Measurements from ENCODE around the gene SCAI. TPM values are rescaled to one million over a fixed set of nuclear protein-coding genes. Genes with fewer than 3 reads are reported as not detected.

SCAI gene
- polyA plus RNA-seq, 4 donors: 6.7 to 15.7 (median 12.9) TPM

GRCh38 chr9:124897570-124898460 is 245.5 kb downstream of the SCAI start:
- no peak for DNase-seq (ENCODE audit: low read depth in 4 of 4, low spot score in 2 of 4)

GRCh38 chr9:124894741-124895170 is 248.6 kb downstream of the SCAI start:
- DNase-seq (ENCODE audit: low read depth in 4 of 4, low spot score in 2 of 4): no peak

- no peak for DNase-seq (ENCODE audit: low read depth in 4 of 4, low spot score in 2 of 4)
These were observed 249.1 kb downstream of the SCAI start for GRCh38 chr9:124894035-124894740.

Other genes starting within 250 kb of the SCAI start
- 10 to 100 TPM; 14.3 to 17.8 (median 16.5) TPM for gene GOLGA1, start 202.4 kb downstream of the SCAI start, polyA plus RNA-seq (ENCODE audit: insufficient read length in 4 of 4)
- gene PPP6C, start 46.3 kb upstream of the SCAI start, polyA plus RNA-seq (ENCODE audit: insufficient read length in 4 of 4): 10 to 100 TPM; 45.3 to 64.6 (median 53.3) TPM
- 10 to 100 TPM; 20.5 to 23.0 (median 21.8) TPM for gene RABEPK, start 57.0 kb upstream of the SCAI start, polyA plus RNA-seq (ENCODE audit: insufficient read length in 4 of 4)
- gene HSPA5, start 97.8 kb upstream of the SCAI start, polyA plus RNA-seq (ENCODE audit: insufficient read length in 4 of 4): 100 to 1,000 TPM; 352 to 413 (median 375) TPM
- gene GAPVD1, start 118.3 kb upstream of the SCAI start, polyA plus RNA-seq (ENCODE audit: insufficient read length in 4 of 4): 10 to 100 TPM; 23.2 to 38.2 (median 31.7) TPM

All from left renal cortex interstitium (tissue), 4 donors.